Cardiac septum (tissue), 1 donor: ENCODE results near the gene PPFIA3. TPM values are rescaled to one million over a fixed set of nuclear protein-coding genes. Genes with fewer than 3 reads are reported as not detected.

Experiments
- DNase-seq: peaks from one replicate; pipeline ENCODE4 v3.0.0-alpha.2; 2020; ENCODE audit warnings: low spot score
- intact Hi-C: fragments of 100-400 bp; cut with DNase I; formaldehyde crosslinking; loops from one replicate; pipeline ENCODE4 v1.14.0; 2022
- total RNA-seq: library from RNA; stranded (reverse); fragmentation: NEBNext Ultra II Directional; extraction: Animal tissue kit (Norgen Biotek cat#: 25700); gene quantifications from one replicate; pipeline ENCODE4 v1.2.1, GENCODE V29; 2021
- donor health status: DM: no; HTN: no; CAD: no.

Gene PPFIA3
- total RNA-seq, 1 donor from 2014 or later: 10.1 TPM

GRCh38 chr19:49098795-49099194, 20.5 kb upstream of the PPFIA3 start:
- DNase-seq: no peak

DNA sequence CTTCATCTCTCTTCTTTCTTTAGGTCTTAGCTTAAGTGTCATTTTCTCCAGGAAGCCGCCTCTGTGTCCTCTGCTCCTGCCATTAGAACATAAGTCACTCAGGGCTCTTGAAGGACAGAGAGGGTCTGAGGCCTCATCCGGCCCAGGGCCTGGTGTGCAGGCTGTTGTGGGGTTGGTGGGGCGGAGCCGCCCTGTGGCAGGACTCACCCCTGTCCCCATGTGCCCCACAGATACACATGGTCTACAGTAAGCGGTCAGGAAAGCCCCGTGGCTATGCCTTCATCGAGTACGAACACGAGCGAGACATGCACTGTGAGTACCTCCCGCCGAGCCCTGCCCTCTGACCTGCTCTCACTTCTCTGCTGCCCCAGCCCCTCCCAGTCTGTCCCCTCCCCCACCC, 18.2 kb upstream of the PPFIA3 start:
- intact Hi-C loops: no loop called here

More at GRCh38 chr19:49098795-49099194, 20.5 kb upstream of the PPFIA3 start:
- intact Hi-C loops: loop anchor here (2.0 to 5.0 kb wide), 2 partner anchors 49 to 100 kb away; no protein-coding TSS in a partner anchor

GRCh38 chr19:49102303-49102702, 17.0 kb upstream of the PPFIA3 start:
- intact Hi-C loops: no loop called here
- no peak for DNase-seq

More for the DNA sequence above, 18.2 kb upstream of the PPFIA3 start:
- DNase-seq: no peak

- intact Hi-C loops: no loop called here
Measured at GRCh38 chr19:49103331-49104085, 15.8 kb upstream of the PPFIA3 start.

DNA sequence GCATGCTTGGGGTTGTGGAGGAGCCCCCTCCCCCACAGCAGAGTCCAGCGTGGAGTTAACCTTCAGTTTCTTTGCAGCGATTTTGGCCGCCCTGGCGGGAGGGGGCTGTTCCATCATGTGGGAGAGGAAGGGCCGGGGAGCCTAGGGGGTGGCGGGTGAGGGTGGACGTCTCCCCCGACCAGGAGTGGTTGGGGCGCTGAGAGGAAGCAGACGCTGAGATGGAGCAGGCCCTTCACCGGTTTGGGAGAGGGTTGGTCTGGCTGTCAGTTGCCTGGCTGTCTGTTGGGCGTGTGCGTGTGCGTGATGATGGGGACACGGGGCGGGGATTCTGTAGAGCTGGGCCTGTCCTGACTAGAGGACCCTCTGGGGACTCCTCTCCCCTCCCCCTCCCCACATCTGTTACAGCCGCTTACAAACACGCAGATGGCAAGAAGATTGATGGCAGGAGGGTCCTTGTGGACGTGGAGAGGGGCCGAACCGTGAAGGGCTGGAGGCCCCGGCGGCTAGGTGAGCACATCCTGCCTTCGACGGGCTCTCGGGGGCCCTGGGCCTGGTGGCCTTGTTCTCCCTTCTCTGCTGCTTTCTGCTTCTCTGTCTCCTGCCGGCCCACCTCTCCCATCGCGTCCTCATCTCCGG, 15.0 kb upstream of the PPFIA3 start:
- intact Hi-C loops: no loop called here

More at GRCh38 chr19:49103331-49104085, 15.8 kb upstream of the PPFIA3 start:
- DNase-seq: no peak

GRCh38 chr19:49106648-49107135, 12.7 kb upstream of the PPFIA3 start:
- DNase-seq: peak; percentile 77
- intact Hi-C loops: no loop called here

More for the DNA sequence above, 15.0 kb upstream of the PPFIA3 start:
- no peak for DNase-seq

GRCh38 chr19:49107625-49108459, 11.5 kb upstream of the PPFIA3 start:
- no peak for DNase-seq
- intact Hi-C loops: no loop called here

GRCh38 chr19:49109051-49109450, 10.3 kb upstream of the PPFIA3 start:
- no peak for DNase-seq
- intact Hi-C loops: no loop called here

DNA sequence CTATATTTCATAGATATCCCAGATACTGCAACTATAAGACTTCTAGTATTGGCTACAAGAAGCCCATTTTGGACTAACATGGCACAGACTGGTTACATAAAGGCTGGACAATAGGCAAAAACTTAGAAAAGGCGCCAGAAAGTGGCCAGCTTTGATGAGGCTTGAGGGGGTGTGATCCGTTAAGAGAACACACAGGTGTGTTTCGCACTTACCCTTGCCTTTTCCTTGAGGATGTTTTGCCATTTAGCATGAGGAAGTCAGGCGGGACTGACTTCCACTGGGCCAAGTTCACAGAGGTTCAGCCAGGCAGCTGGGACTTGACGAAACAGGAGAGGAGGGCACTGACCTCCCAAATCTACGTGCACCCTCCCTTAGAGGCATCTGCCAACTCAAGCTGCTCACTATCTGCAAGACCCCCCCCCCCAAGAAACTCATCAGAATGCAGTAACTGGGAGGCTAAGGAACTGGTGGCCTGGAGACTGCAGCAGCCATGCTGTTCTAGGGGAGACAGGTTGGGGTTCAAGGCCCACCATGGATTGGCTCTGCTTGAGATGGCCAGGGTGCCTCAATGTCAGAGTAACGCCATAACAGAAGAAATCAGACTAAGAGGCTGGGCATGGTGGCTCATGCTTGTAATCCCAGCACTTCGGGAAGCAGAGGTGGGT, 9.6 kb upstream of the PPFIA3 start:
- intact Hi-C loops: no loop called here
- DNase-seq: no peak

DNA sequence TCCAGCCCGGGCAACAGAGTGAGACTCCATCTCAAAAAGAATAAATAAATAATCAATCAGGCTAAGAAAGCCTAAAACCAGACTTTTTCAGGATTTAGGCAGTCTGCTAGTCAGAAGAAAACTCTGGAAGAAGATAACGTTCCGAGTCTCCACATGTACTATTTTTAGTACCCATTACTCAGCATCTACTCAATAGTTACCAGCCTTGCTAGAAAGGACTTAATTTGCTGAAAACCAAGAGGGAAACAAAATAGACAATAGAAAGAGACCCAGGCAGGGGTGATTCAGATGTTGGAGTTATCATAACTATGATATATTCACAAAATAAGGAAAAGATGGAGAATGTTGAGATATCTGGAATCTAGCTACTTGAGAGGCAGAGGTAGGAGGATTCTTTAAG, 8.8 kb upstream of the PPFIA3 start:
- no peak for DNase-seq
- intact Hi-C loops: no loop called here

GRCh38 chr19:49111218-49111998, 7.9 kb upstream of the PPFIA3 start:
- intact Hi-C loops: no loop called here
- DNase-seq: no peak

DNA sequence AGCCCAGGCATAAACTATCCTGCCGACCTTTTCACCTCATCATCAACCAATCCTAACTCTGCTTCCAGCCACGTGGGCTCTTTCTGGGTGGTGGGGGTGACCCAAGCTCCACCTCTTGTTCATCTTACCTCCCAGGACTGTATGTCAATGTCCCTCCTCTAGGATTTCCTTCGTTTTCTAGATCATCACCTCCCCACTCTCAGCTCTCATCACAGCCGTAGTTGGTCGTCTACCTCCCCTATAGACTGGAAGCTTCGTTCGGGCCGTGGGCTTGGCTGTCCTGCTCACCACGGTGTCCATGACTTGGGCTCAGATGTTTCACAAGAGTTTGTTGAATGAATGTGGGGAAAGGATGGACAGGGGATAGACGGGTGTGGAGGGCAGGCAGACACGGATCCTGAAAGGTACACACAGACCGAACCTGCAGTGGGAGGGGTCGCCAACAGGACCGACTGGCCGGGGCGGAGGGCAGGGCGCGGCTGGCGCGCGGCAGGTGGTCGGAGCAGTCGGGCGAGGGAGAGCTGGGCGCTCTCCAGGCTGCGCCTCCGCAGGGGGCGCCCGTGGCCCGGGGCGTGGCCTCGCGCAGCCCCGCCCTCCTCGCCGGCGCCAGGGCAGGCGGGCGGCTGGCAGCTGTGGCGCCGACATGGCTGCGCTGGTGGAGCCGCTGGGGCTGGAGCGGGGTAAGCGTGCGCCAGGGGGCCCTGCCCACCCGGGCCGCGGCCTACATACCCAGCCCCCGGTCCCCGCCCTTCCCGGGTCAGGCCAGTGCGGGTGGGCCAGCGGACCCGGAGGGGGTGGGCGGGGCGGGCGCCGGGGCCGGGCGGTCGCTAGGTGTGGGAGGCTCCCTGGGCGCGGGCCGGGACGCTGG, 5.3 kb upstream of the PPFIA3 start, which contains the start of gene LIN7B:
LIN7B (plus strand) TSS at position 609 of the 868 bp plus-strand sequence; CDS start at position 644, 35 bp downstream.
- intact Hi-C loops: loop anchor here (2.0 kb wide), 1 partner anchor 29 kb away; no protein-coding TSS in a partner anchor
- peak; percentile 87 for DNase-seq

DNA sequence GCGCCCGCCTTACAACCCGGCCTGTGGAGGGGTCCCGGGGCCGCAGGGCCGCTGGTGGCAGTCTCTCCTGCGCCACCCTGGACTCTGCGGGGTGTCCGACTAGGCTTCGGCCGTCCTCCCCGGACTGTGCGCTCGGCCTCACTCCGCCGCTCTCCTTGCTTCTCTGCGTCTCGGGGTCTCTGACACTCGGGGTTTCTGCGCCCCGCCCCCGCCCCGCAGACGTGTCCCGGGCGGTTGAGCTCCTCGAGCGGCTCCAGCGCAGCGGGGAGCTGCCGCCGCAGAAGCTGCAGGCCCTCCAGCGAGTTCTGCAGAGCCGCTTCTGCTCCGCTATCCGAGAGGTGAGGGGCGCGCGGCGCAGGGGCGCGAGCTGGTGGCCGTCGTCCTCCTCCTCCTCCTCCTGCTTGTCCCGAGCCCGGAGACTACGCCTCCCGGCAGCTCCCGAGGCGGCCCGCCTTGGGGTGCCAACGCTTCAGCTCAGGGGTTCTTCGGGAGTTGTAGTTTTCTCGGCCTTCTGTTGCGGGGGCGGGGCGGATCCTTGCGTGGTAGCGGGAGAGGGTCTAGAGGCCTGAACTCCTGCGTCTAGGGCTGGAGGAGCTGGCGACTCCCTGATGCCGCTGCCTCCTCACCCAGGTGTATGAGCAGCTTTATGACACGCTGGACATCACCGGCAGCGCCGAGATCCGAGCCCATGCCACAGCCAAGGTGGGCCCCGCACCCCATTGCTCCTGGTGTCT, 4.5 kb upstream of the PPFIA3 start:
- intact Hi-C loops: loop anchor here (2.0 kb wide), 1 partner anchor 28 kb away; no protein-coding TSS in a partner anchor
- DNase-seq: no peak

- intact Hi-C loops: no loop called here
- no peak for DNase-seq
Measured at GRCh38 chr19:49116544-49116943, 2.8 kb upstream of the PPFIA3 start.

GRCh38 chr19:49117677-49118564, 1.4 kb upstream of the PPFIA3 start:
- no peak for DNase-seq
- intact Hi-C loops: loop anchor here (2.0 kb wide), 1 partner anchor 33 kb away; no protein-coding TSS in a partner anchor
